ENCODE data around the gene GUCD1.

Gene GUCD1

GRCh38 chr22:24495365-24495675, 59.6 kb downstream of the GUCD1 start:
- CTCF ChIA-PET: no interaction called here
- TF ChIP-seq, protein P1, sequence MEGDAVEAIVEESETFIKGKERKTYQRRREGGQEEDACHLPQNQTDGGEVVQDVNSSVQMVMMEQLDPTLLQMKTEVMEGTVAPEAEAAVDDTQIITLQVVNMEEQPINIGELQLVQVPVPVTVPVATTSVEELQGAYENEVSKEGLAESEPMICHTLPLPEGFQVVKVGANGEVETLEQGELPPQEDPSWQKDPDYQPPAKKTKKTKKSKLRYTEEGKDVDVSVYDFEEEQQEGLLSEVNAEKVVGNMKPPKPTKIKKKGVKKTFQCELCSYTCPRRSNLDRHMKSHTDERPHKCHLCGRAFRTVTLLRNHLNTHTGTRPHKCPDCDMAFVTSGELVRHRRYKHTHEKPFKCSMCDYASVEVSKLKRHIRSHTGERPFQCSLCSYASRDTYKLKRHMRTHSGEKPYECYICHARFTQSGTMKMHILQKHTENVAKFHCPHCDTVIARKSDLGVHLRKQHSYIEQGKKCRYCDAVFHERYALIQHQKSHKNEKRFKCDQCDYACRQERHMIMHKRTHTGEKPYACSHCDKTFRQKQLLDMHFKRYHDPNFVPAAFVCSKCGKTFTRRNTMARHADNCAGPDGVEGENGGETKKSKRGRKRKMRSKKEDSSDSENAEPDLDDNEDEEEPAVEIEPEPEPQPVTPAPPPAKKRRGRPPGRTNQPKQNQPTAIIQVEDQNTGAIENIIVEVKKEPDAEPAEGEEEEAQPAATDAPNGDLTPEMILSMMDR (IDR thresholded peaks at IDR 0.05; ENCODE audit: control extremely low read depth, extremely low read depth, low read depth, missing control alignments): no peak
- POLR2A ChIA-PET: no interaction called here
- no peak for DNase-seq (ENCODE audit: extremely low spot score)

- ChIA-PET CTCF (no interaction called here), POLR2A (no interaction called here)
- TF ChIP-seq, protein P1 (IDR thresholded peaks at IDR 0.05; ENCODE audit: control extremely low read depth, extremely low read depth, low read depth, missing control alignments): no peak
- DNase-seq (ENCODE audit: extremely low spot score): no peak
Measured at GRCh38 chr22:24494528-24495364, 60.2 kb downstream of the GUCD1 start, which contains the start of gene UPB1. Gene UPB1 (plus strand): TSS chr22:24495332. CDS start chr22:24495404, 72 bp downstream.

- CTCF ChIA-PET: no interaction called here
- POLR2A ChIA-PET: no interaction called here
- TF ChIP-seq, protein P1 (IDR thresholded peaks at IDR 0.05; ENCODE audit: control extremely low read depth, extremely low read depth, low read depth, missing control alignments): no peak
- DNase-seq (ENCODE audit: extremely low spot score): no peak
Measured at GRCh38 chr22:24494167-24494527, 60.8 kb downstream of the GUCD1 start.

DNA sequence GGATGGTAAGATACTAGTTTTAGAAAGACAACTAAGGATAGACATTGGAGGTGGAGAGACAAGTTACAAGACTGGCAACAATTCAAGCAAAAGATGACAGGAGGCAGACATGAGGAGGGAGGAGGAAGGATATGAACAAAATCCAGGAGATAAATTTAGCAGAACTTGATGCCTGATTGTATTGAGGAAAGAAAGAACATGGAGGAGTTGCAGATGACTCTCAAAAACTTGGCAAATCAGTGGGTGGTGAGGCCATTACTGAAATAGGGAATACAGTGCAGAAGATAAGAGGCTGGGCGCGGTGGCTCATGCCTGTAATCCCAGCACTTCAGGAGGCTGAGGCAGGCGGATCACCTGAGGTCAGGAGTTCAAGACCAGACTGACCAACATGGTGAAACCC, 62.5 kb downstream of the GUCD1 start:
- POLR2A ChIA-PET: no interaction called here
- TF ChIP-seq, protein P1 (IDR thresholded peaks at IDR 0.05; ENCODE audit: control extremely low read depth, extremely low read depth, low read depth, missing control alignments): no peak
- CTCF ChIA-PET: interaction anchor here (1.4 to 2.2 kb wide), 3 partner anchors 11 to 29 kb away, joined by 3 to 7 read pairs (median 3); no protein-coding TSS in a partner anchor
- DNase-seq (ENCODE audit: extremely low spot score): no peak

All from GM10248 (cell line).